Gastroesophageal sphincter (tissue), 4 donors: ENCODE results near the gene ZNF282. TPM values are rescaled to one million over a fixed set of nuclear protein-coding genes. Genes with fewer than 3 reads are reported as not detected.

ENCODE experiments used
- ATAC-seq: fragments of 150-250 bp; one replicate; pipeline ENCODE4 v1.9.1; 2016; ENCODE audit warnings: mild to moderate bottlenecking, moderate library complexity
- H3K27ac ChIP-seq, 4 donors: fragments of 200-600 bp; sonication (generic) in 3 of 4; 1 replicate in 3 of 4; 2 replicates in 1 of 4; pipeline ENCODE4 v1.5.1; 2016 to 2019
- H3K27me3 ChIP-seq: fragments of 200-600 bp; sonication (generic); one replicate; pipeline ENCODE4 v1.5.1; 2019
- H3K36me3 ChIP-seq, 2 donors: fragments of 200-600 bp; sonication (generic); one replicate each; pipeline ENCODE4 v1.5.1; 2019; ENCODE audit warnings: control low read depth in 1 of 2
- H3K4me1 ChIP-seq, 3 donors: fragments of 200-600 bp; sonication (generic); 1 replicate in 2 of 3; 2 replicates in 1 of 3; pipeline ENCODE4 v1.5.1; 2016 to 2019; ENCODE audit warnings: control low read depth in 2 of 3
- H3K4me3 ChIP-seq, 2 donors: fragments of 200-600 bp; sonication (generic); one replicate each; pipeline ENCODE4 v1.5.1; 2019; ENCODE audit warnings: mild to moderate bottlenecking in 1 of 2, moderate library complexity in 1 of 2
- H3K9me3 ChIP-seq, 3 donors: fragments of 200-600 bp; sonication (generic); one replicate each; pipeline ENCODE4 v1.5.1; 2017 to 2019; ENCODE audit warnings: control low read depth in 2 of 3
- CTCF ChIP-seq, 4 experiments: fragments of 200-600 bp in 2 of 4; fragments of 450-650 bp in 2 of 4; sonication (generic) in 1 of 4; IDR thresholded peaks; one replicate each; pipeline ENCODE4 v1.5.1; 2017 to 2019; ENCODE audit warnings: antibody characterized with exemption in 4 of 4, mild to moderate bottlenecking in 2 of 4, moderate library complexity in 2 of 4
- EP300 ChIP-seq: sonication (generic); formaldehyde crosslinking; IDR thresholded peaks from one replicate; pipeline ENCODE4 v1.6.1; 2017; ENCODE audit warnings: antibody characterized with exemption, mild to moderate bottlenecking
- POLR2A ChIP-seq, 2 donors: fragments of 450-650 bp; IDR thresholded peaks; one replicate each; pipeline ENCODE4 v1.6.1; 2017; ENCODE audit warnings: antibody characterized with exemption in 2 of 2, mild to moderate bottlenecking in 2 of 2, moderate library complexity in 1 of 2
- POLR2AphosphoS5 ChIP-seq: sonication (generic); formaldehyde crosslinking; IDR thresholded peaks from one replicate; pipeline ENCODE4 v1.6.1; 2017; ENCODE audit warnings: antibody characterized with exemption
- WGBS, 2 donors: methylation state at CpG; one replicate each; pipeline ENCODE4 v1.1.5; 2018; ENCODE audit warnings: low coverage in 1 of 2; 5-methylcytosine and 5-hydroxymethylcytosine counted together
- total RNA-seq, 4 donors: library from RNA; depleted of rRNA; stranded (reverse); fragments of >200 nt; gene quantifications; one replicate each; pipeline ENCODE4 v1.1.0, GENCODE V29; 2016

The ZNF282 gene
- total RNA-seq, 4 donors from 2014 or later, result 15.9 to 26.3 (median 18.7) TPM

- no peak overlapping the region for H3K27ac ChIP-seq
- H3K9me3 ChIP-seq, result no peaks in the 10 kb centered on the region
- H3K4me1 ChIP-seq, result no peaks in the 10 kb centered on the region
- ATAC-seq, result no peak
- no peaks in the 10 kb centered on the region for H3K27me3 ChIP-seq
- H3K4me3 ChIP-seq, result no peak overlapping the region
- peaks cover 3 to 100% of the 10 kb centered on the region in 2 donors for H3K36me3 ChIP-seq
- no peak for TF ChIP-seq POLR2A (IDR thresholded peaks at IDR 0.05)
- no peak for TF ChIP-seq EP300
- no peak for TF ChIP-seq CTCF (IDR thresholded peaks at IDR 0.05)
- no peak for TF ChIP-seq POLR2AphosphoS5
These were observed 28.6 kb upstream of the ZNF282 start for GRCh38 chr7:149166630-149167352.

GRCh38 chr7:149171892-149172533 is 23.3 kb upstream of the ZNF282 start:
- H3K4me3 ChIP-seq, result no peak overlapping the region
- no peaks in the 10 kb centered on the region for H3K27me3 ChIP-seq
- no peaks in the 10 kb centered on the region for H3K4me1 ChIP-seq
- TF ChIP-seq EP300, result no peak
- 81 to 85% methylated on average over 6 to 9 of the region's 9 CpGs for WGBS, 2 donors
- H3K27ac ChIP-seq, result no peak overlapping the region
- peaks cover 3 to 84% of the 10 kb centered on the region in 2 donors for H3K36me3 ChIP-seq
- no peaks in the 10 kb centered on the region for H3K9me3 ChIP-seq
- no peak for ATAC-seq

GRCh38 chr7:149172534-149172920 is 22.8 kb upstream of the ZNF282 start:
- Histone ChIP-seq H3K27me3 (no peaks in the 10 kb centered on the region), H3K4me3 (no peak overlapping the region), H3K36me3 (peaks cover 3 to 84% of the 10 kb centered on the region in 2 donors), H3K27ac (no peak overlapping the region), H3K4me1 (no peaks in the 10 kb centered on the region), H3K9me3 (no peaks in the 10 kb centered on the region)
- ATAC-seq, result no peak
- TF ChIP-seq POLR2A (IDR thresholded peaks at IDR 0.05) (no peak), EP300 (no peak), POLR2AphosphoS5 (no peak), CTCF (IDR thresholded peaks at IDR 0.05) (no peak)
- WGBS, 2 donors, result 90 to 100% methylated on average over 1 of the region's 1 CpG

GRCh38 chr7:149175150-149175549 is 20.2 kb upstream of the ZNF282 start:
- H3K9me3 ChIP-seq, result no peaks in the 10 kb centered on the region
- H3K4me3 ChIP-seq, result no peak overlapping the region
- TF ChIP-seq CTCF (IDR thresholded peaks at IDR 0.05) (no peak), POLR2AphosphoS5 (no peak), POLR2A (IDR thresholded peaks at IDR 0.05) (no peak)
- H3K36me3 ChIP-seq, result peaks cover 0 to 84% of the 10 kb centered on the region in 2 donors
- 69% methylated on average over 2 of the region's 2 CpGs; no CpG with 5 or more reads in 1 of the 2 donors for WGBS, 2 donors
- peaks cover 0 to 4% (median 0%) of the 10 kb centered on the region in 3 donors for H3K4me1 ChIP-seq
- no peaks in the 10 kb centered on the region for H3K27me3 ChIP-seq
- no peak for ATAC-seq
- no peak overlapping the region for H3K27ac ChIP-seq

GRCh38 chr7:149179241-149179640 is 16.1 kb upstream of the ZNF282 start:
- WGBS, 2 donors, result no CpG with 5 or more reads among the region's 19 CpGs
- ATAC-seq, result no peak
- Histone ChIP-seq H3K27me3 (no peaks in the 10 kb centered on the region), H3K36me3 (peaks cover 0 to 68% of the 10 kb centered on the region in 2 donors), H3K4me1 (peaks cover 0 to 20% (median 7%) of the 10 kb centered on the region in 3 donors), H3K4me3 (no peak overlapping the region), H3K27ac (no peak overlapping the region), H3K9me3 (no peaks in the 10 kb centered on the region)
- no peak for TF ChIP-seq EP300
- TF ChIP-seq CTCF (IDR thresholded peaks at IDR 0.05), result no peak
- TF ChIP-seq POLR2AphosphoS5, result no peak
- TF ChIP-seq POLR2A (IDR thresholded peaks at IDR 0.05), result no peak
